Heart left ventricle (tissue), 16 donors: ENCODE data around the gene SERPINB8. TPM values are rescaled to one million over a fixed set of nuclear protein-coding genes. Genes with fewer than 3 reads are reported as not detected.
A peak's percentile ranks its signal among the peaks of the same experiment; 100 is the strongest.

ENCODE experiments used
- ATAC-seq, 4 donors: fragments of 200-7000 bp; cut with Tn5 transposase; one replicate each; pipeline ENCODE4 v1.9.1; 2020 to 2022; ENCODE audit warnings: moderate library complexity in 4 of 4, mild to moderate bottlenecking in 3 of 4, moderate number of reproducible peaks in 1 of 4
- DNase-seq, 5 donors: peaks; one replicate each; pipeline ENCODE4 v3.0.0-alpha.2; 2020
- H3K27ac ChIP-seq, 12 donors: fragments of 200-600 bp; sonication (generic) in 4 of 12; one replicate each; pipeline versions ENCODE4 v1.5.0 to v1.8.0; 2016 to 2022; ENCODE audit warnings: mild to moderate bottlenecking in 2 of 12
- H3K27me3 ChIP-seq, 9 donors: fragments of 200-600 bp; sonication (generic) in 2 of 9; one replicate each; pipeline versions ENCODE4 v1.5.1 to v1.8.0; 2016 to 2022; ENCODE audit warnings: mild to moderate bottlenecking in 3 of 9
- H3K36me3 ChIP-seq, 9 donors: fragments of 200-600 bp; sonication (generic) in 2 of 9; one replicate each; pipeline versions ENCODE4 v1.5.0 to v1.8.0; 2018 to 2022; ENCODE audit warnings: mild to moderate bottlenecking in 2 of 9
- H3K4me1 ChIP-seq, 12 donors: fragments of 200-600 bp; sonication (generic) in 4 of 12; one replicate each; pipeline versions ENCODE4 v1.5.0 to v1.8.0; 2016 to 2022; ENCODE audit warnings: mild to moderate bottlenecking in 3 of 12
- H3K4me3 ChIP-seq, 12 donors: fragments of 200-600 bp; sonication (generic) in 4 of 12; one replicate each; pipeline versions ENCODE4 v1.5.0 to v1.8.0; 2017 to 2022; ENCODE audit warnings: mild to moderate bottlenecking in 9 of 12, moderate library complexity in 4 of 12
- H3K9me3 ChIP-seq, 12 donors: fragments of 200-600 bp; sonication (generic) in 4 of 12; one replicate each; pipeline versions ENCODE4 v1.5.0 to v1.8.0; 2016 to 2022; ENCODE audit warnings: mild to moderate bottlenecking in 1 of 12
- CTCF ChIP-seq, 12 donors: fragments of 200-600 bp; sonication (generic) in 4 of 12; IDR thresholded peaks; one replicate each; pipeline versions ENCODE4 v1.5.0 to v1.8.0; 2018 to 2022; ENCODE audit warnings: antibody characterized with exemption in 12 of 12, mild to moderate bottlenecking in 5 of 12
- POLR2A ChIP-seq, 2 donors: fragments of 450-650 bp; IDR thresholded peaks; one replicate each; pipeline ENCODE4 v1.6.1; 2017; ENCODE audit warnings: antibody characterized with exemption in 2 of 2, mild to moderate bottlenecking in 2 of 2, moderate library complexity in 2 of 2
- WGBS, 4 donors: extraction: QIAGEN DNeasy Blood & Tissue Kit in 2 of 4; methylation state at CpG; one replicate each; pipeline versions ENCODE4 v1.1.5 to v1.1.7; 2013 to 2018; 5-methylcytosine and 5-hydroxymethylcytosine counted together
- intact Hi-C, 10 donors: fragments of 100-400 bp; cut with DNase I; formaldehyde crosslinking; loops; one replicate each; pipeline versions ENCODE4 v1.11.1 to v1.14.2; 2022
- polyA plus RNA-seq, 2 donors: library from polyadenylated mRNA; stranded (reverse); fragments of 200-250 nt; gene quantifications; one replicate each; pipeline ENCODE4 v1.2.3, GENCODE V29; 2013
- total RNA-seq, 9 donors: library from RNA; depleted of rRNA in 2 of 9; stranded (reverse); fragments of >200 nt in 2 of 9; fragmentation: NEBNext Ultra II Directional in 3 of 9; extraction: Animal tissue kit (Norgen Biotek cat#: 25700) in 3 of 9; gene quantifications; one replicate each; pipeline versions ENCODE4 v1.1.0 to v1.2.4, GENCODE V29; 2016 to 2023
- donor health status: ischemic (EF 13 %, LVEDD 7.1; RV severe dilation, severe dysfunction).
- donor health status: healthy with polysubstance abuse.
- donor health status: DM: no; HTN: yes; CAD: no.
- donor health status: DM: no; HTN: no; CAD: no.
- donor health status: ischemic (EF 25% LVEDD 6.9; RV normal size, moderate dysfunction).
- donor health status: ischemic (EF 25% LVEDD 5.7; RV mildly dilated, moderate dysfunction).
- donor health status: healthy.
- donor health status: DM: yes; HTN: yes; CAD: no.
- donor health status: ischemic (EF 35%, LVEDD 5.7; RV mildly dilated, moderate dysfunction).
- donor health status: nonischemic (EF 11% LVEDD 7.7; RV severe dilation, severe dysfunction).
- donor health status: DM: yes; HTN: yes; CAD: no.
- donor health status: PGD.
- donor health status: ischemic (EF 29% LVEDD 5.4; RV normal size, mild dysfunction).
- donor health status: nonischemic (EF 23%, LVEDD 6.1; RV moderate dilation, normal function).

Gene SERPINB8
- total and polyA plus RNA-seq, 11 donors = 0.72 to 12.6 (median 3.5) TPM

GRCh38 chr18:63949068-63949737 lies 20.7 kb upstream of the SERPINB8 start, which contains the start of gene HMSD:
Gene HMSD, plus strand, starts transcription at chr18:63949301. Its CDS starts 4,155 bp downstream, at chr18:63953456.
- peak within 1 kb of the TSS in 10 of 12 donors; percentile 21 to 55 (median 40) for H3K4me3 ChIP-seq
- peaks cover 0 to 11% (median 0%) of the 10 kb centered on the region in 12 donors for H3K4me1 ChIP-seq
- WGBS, 4 donors = 11 to 13% (median 12%) methylated on average over 34 to 35 of the region's 35 CpGs
- ATAC-seq (peak in 3 of 4 donors; percentile 57 to 89 (median 81)), DNase-seq (peak; percentile 23 to 76 (median 43))
- peaks cover 0 to 4% (median 0%) of the 10 kb centered on the region in 12 donors for H3K9me3 ChIP-seq
- no peaks in the 10 kb centered on the region for H3K36me3 ChIP-seq
- intact Hi-C loops = no loop called here
- TF ChIP-seq CTCF (IDR thresholded peaks at IDR 0.05) (peak in 7 of 12 donors; percentile 17 to 50 (median 42)), POLR2A (IDR thresholded peaks at IDR 0.05) (no peak)
- H3K27ac ChIP-seq = no peak within 1 kb of the TSS
- peaks cover 0 to 33% (median 6%) of the 10 kb centered on the region in 9 donors for H3K27me3 ChIP-seq

GRCh38 chr18:63951302-63951705 lies 18.6 kb upstream of the SERPINB8 start:
- DNase-seq (no peak), ATAC-seq (no peak)
- intact Hi-C loops = no loop called here
- 84 to 87% (median 85%) methylated on average over 4 of the region's 4 CpGs for WGBS, 4 donors
- Histone ChIP-seq H3K4me1 (peaks cover 0 to 11% (median 0%) of the 10 kb centered on the region in 12 donors), H3K27me3 (peaks cover 0 to 31% (median 4%) of the 10 kb centered on the region in 9 donors), H3K27ac (no peak overlapping the region), H3K4me3 (no peak overlapping the region), H3K36me3 (no peaks in the 10 kb centered on the region), H3K9me3 (no peaks in the 10 kb centered on the region)
- no peak for TF ChIP-seq POLR2A (IDR thresholded peaks at IDR 0.05)
- no peak for TF ChIP-seq CTCF (IDR thresholded peaks at IDR 0.05)

GRCh38 chr18:63953811-63954210 lies 16.1 kb upstream of the SERPINB8 start:
- H3K36me3 ChIP-seq = no peaks in the 10 kb centered on the region
- H3K9me3 ChIP-seq = no peaks in the 10 kb centered on the region
- TF ChIP-seq POLR2A (IDR thresholded peaks at IDR 0.05) (no peak), CTCF (IDR thresholded peaks at IDR 0.05) (no peak)
- DNase-seq (no peak), ATAC-seq (no peak)
- intact Hi-C loops = no loop called here
- H3K27me3 ChIP-seq = peaks cover 0 to 25% (median 4%) of the 10 kb centered on the region in 9 donors
- WGBS, 4 donors = 42 to 59% (median 45%) methylated on average over 4 to 5 of the region's 5 CpGs
- no peak overlapping the region for H3K4me3 ChIP-seq
- no peak overlapping the region for H3K27ac ChIP-seq
- H3K4me1 ChIP-seq = peaks cover 0 to 7% (median 0%) of the 10 kb centered on the region in 12 donors

- Histone ChIP-seq H3K27me3 (peaks cover 0 to 19% (median 4%) of the 10 kb centered on the region in 9 donors), H3K9me3 (no peaks in the 10 kb centered on the region), H3K36me3 (no peaks in the 10 kb centered on the region), H3K27ac (no peak overlapping the region), H3K4me1 (peaks cover 0 to 2% (median 0%) of the 10 kb centered on the region in 12 donors), H3K4me3 (no peak overlapping the region)
- 74 to 82% (median 78%) methylated on average over 4 of the region's 4 CpGs for WGBS, 4 donors
- DNase-seq (no peak), ATAC-seq (no peak)
- intact Hi-C loops = no loop called here
- no peak for TF ChIP-seq CTCF (IDR thresholded peaks at IDR 0.05)
- TF ChIP-seq POLR2A (IDR thresholded peaks at IDR 0.05) = no peak
Observed at GRCh38 chr18:63956755-63957154, 13.1 kb upstream of the SERPINB8 start.
